Subcutaneous abdominal adipose tissue (tissue), 5 donors: Measurements from ENCODE around the gene LEF1.

Experiments
- H3K27ac ChIP-seq: one replicate; pipeline ENCODE4 v1.7.0; 2013; ENCODE audit warnings: low read depth, mild to moderate bottlenecking, inconsistent platforms, low read length, moderate library complexity
- H3K27me3 ChIP-seq, 5 donors: one replicate each; pipeline ENCODE4 v1.7.0; 2013; ENCODE audit warnings: low read length in 5 of 5, inconsistent platforms in 1 of 5; ENCODE audit not compliant: control insufficient read depth in 5 of 5, insufficient read depth in 4 of 5
- H3K36me3 ChIP-seq, 5 donors: one replicate each; pipeline ENCODE4 v1.7.0; 2013; ENCODE audit warnings: low read length in 5 of 5; ENCODE audit not compliant: control insufficient read depth in 5 of 5, insufficient read depth in 5 of 5
- H3K4me1 ChIP-seq, 5 donors: one replicate each; pipeline ENCODE4 v1.7.0; 2013; ENCODE audit warnings: low read length in 5 of 5, mild to moderate bottlenecking in 3 of 5, moderate library complexity in 1 of 5; ENCODE audit not compliant: control insufficient read depth in 5 of 5, insufficient read depth in 5 of 5
- H3K4me3 ChIP-seq, 5 donors: one replicate each; pipeline ENCODE4 v1.7.0; 2013; ENCODE audit warnings: low read length in 5 of 5, low read depth in 1 of 5
- H3K9ac ChIP-seq, 5 donors: one replicate each; pipeline ENCODE4 v1.7.0; 2013; ENCODE audit warnings: low read length in 5 of 5, mild to moderate bottlenecking in 4 of 5, moderate library complexity in 3 of 5
- H3K9me3 ChIP-seq, 5 donors: one replicate each; pipeline ENCODE4 v1.7.0; 2013; ENCODE audit warnings: low read length in 5 of 5; ENCODE audit not compliant: control insufficient read depth in 5 of 5
- donor health status: healthy.
- donor health status: healthy.
- donor health status: healthy.
- donor health status: healthy.
- donor health status: healthy.

LEF1 gene

DNA sequence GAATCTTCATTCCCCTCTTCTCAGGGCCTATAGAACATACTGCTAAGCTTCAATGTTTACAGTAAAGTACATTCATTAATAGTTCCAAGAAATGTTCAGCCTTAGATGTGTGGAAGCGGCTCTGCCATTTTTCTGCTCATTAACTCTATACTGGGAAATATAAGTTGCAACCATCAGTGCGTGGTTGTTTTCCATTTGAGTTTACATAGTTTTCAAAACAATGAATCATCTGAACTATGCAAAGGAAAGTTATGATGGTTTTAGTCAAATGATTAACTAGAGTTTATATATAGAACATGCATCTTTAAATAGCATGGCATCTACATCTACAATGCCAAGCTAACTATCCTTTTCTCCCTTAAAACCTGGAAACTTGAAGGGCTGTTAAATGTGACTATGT, 29.6 kb downstream of the LEF1 start:
- Histone ChIP-seq H3K9ac (no peak overlapping the region), H3K9me3 (no peaks in the 10 kb centered on the region), H3K4me3 (no peak overlapping the region), H3K4me1 (no peaks in the 10 kb centered on the region), H3K36me3 (no peaks in the 10 kb centered on the region), H3K27me3 (peaks cover 0 to 7% (median 4%) of the 10 kb centered on the region in 5 donors), H3K27ac (no peak overlapping the region)

GRCh38 chr4:108135549-108136209, 33.1 kb downstream of the LEF1 start:
- Histone ChIP-seq H3K9ac (no peak overlapping the region), H3K4me3 (no peak overlapping the region), H3K9me3 (no peaks in the 10 kb centered on the region), H3K4me1 (no peaks in the 10 kb centered on the region), H3K36me3 (no peaks in the 10 kb centered on the region), H3K27me3 (peaks cover 0 to 6% (median 0%) of the 10 kb centered on the region in 5 donors), H3K27ac (no peak overlapping the region)

GRCh38 chr4:108130955-108131354, 37.8 kb downstream of the LEF1 start:
- Histone ChIP-seq H3K27me3 (peaks cover 0 to 6% (median 0%) of the 10 kb centered on the region in 5 donors), H3K36me3 (no peaks in the 10 kb centered on the region), H3K4me1 (no peaks in the 10 kb centered on the region), H3K9ac (no peak overlapping the region), H3K9me3 (no peaks in the 10 kb centered on the region), H3K4me3 (no peak overlapping the region), H3K27ac (no peak overlapping the region)

DNA sequence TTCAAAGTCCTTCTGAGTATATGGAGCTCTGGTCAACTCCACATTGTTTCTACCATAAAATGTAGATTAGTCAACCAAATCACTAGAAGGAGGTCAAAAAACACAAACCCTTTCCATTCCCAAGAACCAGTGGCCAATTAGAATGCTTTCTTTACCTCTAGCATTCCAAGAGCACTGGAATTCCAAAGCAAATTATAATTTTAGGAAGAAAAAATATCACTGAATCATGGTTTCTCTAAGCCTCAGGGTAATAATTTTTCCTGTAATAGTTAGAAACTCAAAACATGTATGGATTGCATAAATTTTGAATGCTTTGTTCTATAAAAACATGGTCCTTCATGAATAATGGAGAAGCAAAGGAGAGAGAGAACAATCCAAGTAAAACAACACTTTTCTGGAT, 39.5 kb downstream of the LEF1 start:
- H3K4me1 ChIP-seq = no peaks in the 10 kb centered on the region
- H3K27ac ChIP-seq = no peak overlapping the region
- no peak overlapping the region for H3K4me3 ChIP-seq
- H3K9ac ChIP-seq = no peak overlapping the region
- no peaks in the 10 kb centered on the region for H3K27me3 ChIP-seq
- no peaks in the 10 kb centered on the region for H3K36me3 ChIP-seq
- H3K9me3 ChIP-seq = no peaks in the 10 kb centered on the region

DNA sequence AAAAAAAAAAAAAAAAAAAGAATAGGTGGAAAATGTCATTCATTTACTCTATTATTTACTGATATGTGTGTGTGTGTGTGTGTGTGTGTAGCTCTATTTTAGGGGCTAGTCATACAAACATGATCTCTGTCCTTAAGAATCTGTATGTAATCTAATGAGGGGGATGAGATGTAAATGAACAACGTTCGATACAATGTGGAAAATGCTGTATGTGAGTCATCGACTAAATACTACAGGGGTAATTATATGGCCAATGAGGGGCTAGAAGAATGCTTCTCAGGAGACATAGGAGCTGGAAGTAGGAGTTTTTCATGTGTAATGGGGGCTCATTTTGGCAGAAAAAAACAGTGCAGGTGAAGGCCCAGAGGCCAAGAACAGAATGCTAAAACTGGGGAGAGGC, 41.9 kb downstream of the LEF1 start:
- no peak overlapping the region for H3K27ac ChIP-seq
- H3K4me1 ChIP-seq = no peaks in the 10 kb centered on the region
- H3K4me3 ChIP-seq = no peak overlapping the region
- no peaks in the 10 kb centered on the region for H3K36me3 ChIP-seq
- H3K9me3 ChIP-seq = no peaks in the 10 kb centered on the region
- H3K27me3 ChIP-seq = no peaks in the 10 kb centered on the region
- no peak overlapping the region for H3K9ac ChIP-seq

DNA sequence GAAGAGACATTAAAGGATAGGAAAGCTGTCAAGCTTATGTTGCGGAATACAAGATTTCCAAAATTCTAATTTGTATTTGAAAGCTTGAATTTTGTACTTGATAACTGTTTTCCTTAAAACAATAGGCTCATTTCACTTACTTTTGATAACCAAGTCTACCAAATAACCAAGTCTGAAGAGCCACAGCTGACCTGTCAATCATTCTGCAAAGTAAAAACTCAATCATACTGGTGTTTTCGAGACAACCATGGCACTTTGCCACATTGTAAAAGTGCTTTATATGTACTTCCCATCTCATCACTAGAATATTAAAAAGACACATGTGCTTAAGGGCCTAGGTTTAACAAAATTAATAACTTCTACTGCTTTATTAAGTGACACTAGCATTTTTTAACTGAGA, 47.9 kb downstream of the LEF1 start:
- Histone ChIP-seq H3K27ac (no peak overlapping the region), H3K4me3 (no peak overlapping the region), H3K9me3 (no peaks in the 10 kb centered on the region), H3K4me1 (no peaks in the 10 kb centered on the region), H3K9ac (no peak overlapping the region), H3K36me3 (no peaks in the 10 kb centered on the region), H3K27me3 (no peaks in the 10 kb centered on the region)

DNA sequence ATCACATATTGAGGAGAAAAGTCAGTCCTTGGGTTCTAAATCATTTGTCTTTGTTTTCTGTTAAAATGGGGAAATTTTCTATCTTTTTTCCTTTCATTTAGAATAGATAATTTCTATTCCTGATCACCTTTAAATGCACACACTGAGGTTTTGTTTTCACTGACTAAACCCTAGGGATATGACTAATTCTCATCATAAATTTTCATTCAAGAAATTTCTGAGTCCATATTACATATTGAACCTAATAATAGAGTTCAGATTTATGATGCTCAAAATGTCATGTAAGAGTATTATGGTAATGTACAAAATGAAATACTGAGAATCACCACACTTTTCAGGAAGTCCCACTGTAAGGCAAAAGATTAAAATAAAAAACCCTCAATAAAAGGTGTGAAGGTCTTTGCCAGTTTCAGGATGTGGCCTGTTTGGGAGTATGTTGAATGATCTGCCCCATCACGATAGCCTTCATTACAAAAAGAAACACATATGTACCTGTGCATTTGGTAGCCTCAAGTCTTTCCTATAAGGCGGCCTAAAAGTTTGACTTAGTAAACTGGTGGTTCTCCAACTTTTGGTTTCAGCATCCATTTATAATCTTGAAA, 49.4 kb downstream of the LEF1 start:
- Histone ChIP-seq H3K27ac (no peak overlapping the region), H3K9me3 (no peaks in the 10 kb centered on the region), H3K4me1 (no peaks in the 10 kb centered on the region)

GRCh38 chr4:108118505-108118904, 50.2 kb downstream of the LEF1 start:
- H3K4me3 ChIP-seq = no peak overlapping the region
- H3K27me3 ChIP-seq = peaks cover 0 to 2% (median 0%) of the 10 kb centered on the region in 5 donors
- no peak overlapping the region for H3K9ac ChIP-seq
- no peak overlapping the region for H3K27ac ChIP-seq
- H3K4me1 ChIP-seq = no peaks in the 10 kb centered on the region
- H3K36me3 ChIP-seq = no peaks in the 10 kb centered on the region
- no peaks in the 10 kb centered on the region for H3K9me3 ChIP-seq

More for the DNA sequence above, 49.4 kb downstream of the LEF1 start:
- H3K36me3 ChIP-seq = no peaks in the 10 kb centered on the region
- no peak overlapping the region for H3K4me3 ChIP-seq
- no peak overlapping the region for H3K9ac ChIP-seq
- H3K27me3 ChIP-seq = no peaks in the 10 kb centered on the region

- Histone ChIP-seq H3K4me1 (no peaks in the 10 kb centered on the region), H3K27me3 (peaks cover 0 to 3% (median 0%) of the 10 kb centered on the region in 5 donors), H3K9ac (no peak overlapping the region), H3K4me3 (no peak overlapping the region), H3K9me3 (no peaks in the 10 kb centered on the region), H3K27ac (no peak overlapping the region), H3K36me3 (no peaks in the 10 kb centered on the region)
These were observed 51.1 kb downstream of the LEF1 start for GRCh38 chr4:108117418-108118182.
